ENCODE measurements around the gene MMS22L. TPM values are rescaled to one million over a fixed set of nuclear protein-coding genes. Genes with fewer than 3 reads are reported as not detected.

The MMS22L gene, protein sequence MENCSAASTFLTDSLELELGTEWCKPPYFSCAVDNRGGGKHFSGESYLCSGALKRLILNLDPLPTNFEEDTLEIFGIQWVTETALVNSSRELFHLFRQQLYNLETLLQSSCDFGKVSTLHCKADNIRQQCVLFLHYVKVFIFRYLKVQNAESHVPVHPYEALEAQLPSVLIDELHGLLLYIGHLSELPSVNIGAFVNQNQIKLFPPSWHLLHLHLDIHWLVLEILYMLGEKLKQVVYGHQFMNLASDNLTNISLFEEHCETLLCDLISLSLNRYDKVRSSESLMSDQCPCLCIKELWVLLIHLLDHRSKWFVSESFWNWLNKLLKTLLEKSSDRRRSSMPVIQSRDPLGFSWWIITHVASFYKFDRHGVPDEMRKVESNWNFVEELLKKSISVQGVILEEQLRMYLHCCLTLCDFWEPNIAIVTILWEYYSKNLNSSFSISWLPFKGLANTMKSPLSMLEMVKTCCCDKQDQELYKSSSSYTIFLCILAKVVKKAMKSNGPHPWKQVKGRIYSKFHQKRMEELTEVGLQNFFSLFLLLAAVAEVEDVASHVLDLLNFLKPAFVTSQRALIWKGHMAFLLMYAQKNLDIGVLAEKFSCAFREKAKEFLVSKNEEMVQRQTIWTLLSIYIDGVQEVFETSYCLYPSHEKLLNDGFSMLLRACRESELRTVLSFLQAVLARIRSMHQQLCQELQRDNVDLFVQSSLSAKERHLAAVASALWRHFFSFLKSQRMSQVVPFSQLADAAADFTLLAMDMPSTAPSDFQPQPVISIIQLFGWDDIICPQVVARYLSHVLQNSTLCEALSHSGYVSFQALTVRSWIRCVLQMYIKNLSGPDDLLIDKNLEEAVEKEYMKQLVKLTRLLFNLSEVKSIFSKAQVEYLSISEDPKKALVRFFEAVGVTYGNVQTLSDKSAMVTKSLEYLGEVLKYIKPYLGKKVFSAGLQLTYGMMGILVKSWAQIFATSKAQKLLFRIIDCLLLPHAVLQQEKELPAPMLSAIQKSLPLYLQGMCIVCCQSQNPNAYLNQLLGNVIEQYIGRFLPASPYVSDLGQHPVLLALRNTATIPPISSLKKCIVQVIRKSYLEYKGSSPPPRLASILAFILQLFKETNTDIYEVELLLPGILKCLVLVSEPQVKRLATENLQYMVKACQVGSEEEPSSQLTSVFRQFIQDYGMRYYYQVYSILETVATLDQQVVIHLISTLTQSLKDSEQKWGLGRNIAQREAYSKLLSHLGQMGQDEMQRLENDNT
- total RNA-seq: 10 to 100 TPM; 10.2 to 14.0 (median 12.2) TPM
- total RNA-seq (2013): 16.9 TPM
- total RNA-seq: 4.1 to 68.6 (median 17.8) reads per million in 29 experiments

GRCh38 chr6:97282726-97283617 lies at the start of gene MMS22L:
MMS22L (minus strand) TSS chr6:97283216; CDS start chr6:97282477, 739 bp downstream.
- H3K9me3 Mint-ChIP-seq: no peaks in the 10 kb centered on the region
- CTCF ChIA-PET: no interaction called here
- H3K9me3 ChIP-seq: no peaks in the 10 kb centered on the region

GRCh38 chr6:97322811-97323210 lies 39.8 kb upstream of the MMS22L start:
- no CpG with 5 or more reads among the region's 1 CpG for WGBS (ENCODE audit: insufficient coverage)
- ATAC-seq (replicated peaks in 1 of 4) (no peak), DNase-seq (no peak)
- Mint-ChIP-seq H3K4me3 (no peak overlapping the region), H3K4me1 (no peaks in the 10 kb centered on the region), H3K27ac (no peak overlapping the region), H3K9me3 (no peaks in the 10 kb centered on the region), H3K36me3 (no peaks in the 10 kb centered on the region), H3K27me3 (peaks cover 0 to 10% of the 10 kb centered on the region in 2 donors)
- no peak overlapping the region for H3K4me3 ChIP-seq (ENCODE audit: control insufficient read depth in 1 of 2, extremely low read depth in 1 of 2, low read length in 1 of 2)
- no peaks in the 10 kb centered on the region for H3K36me3 ChIP-seq (ENCODE audit: control insufficient read depth in 2 of 2, extremely low read depth in 1 of 2, insufficient read depth in 1 of 2, low read length in 1 of 2)
- H3K27ac ChIP-seq (ENCODE audit: low read length): no peak overlapping the region
- H3K27me3 ChIP-seq (replicated peaks in 1 of 2; ENCODE audit: control insufficient read depth in 2 of 2, extremely low read depth in 1 of 2, insufficient read depth in 2 of 2, low read length in 1 of 2): no peaks in the 10 kb centered on the region
- CTCF ChIA-PET: no interaction called here
- no peaks in the 10 kb centered on the region for H3K9me3 ChIP-seq
- H3K4me1 ChIP-seq (ENCODE audit: control insufficient read depth in 1 of 2, extremely low read depth in 1 of 2, insufficient read depth in 2 of 2, low read length in 2 of 2): no peaks in the 10 kb centered on the region
- POLR2A ChIA-PET: no interaction called here

More at GRCh38 chr6:97282726-97283617, at the start of gene MMS22L:
- DNase-seq: peak; percentile 76 to 96 (median 89)
- POLR2A ChIA-PET: no interaction called here
- H3K36me3 ChIP-seq (ENCODE audit: control insufficient read depth in 2 of 2, extremely low read depth in 1 of 2, insufficient read depth in 1 of 2, low read length in 1 of 2): peaks cover 0 to under 1% of the 10 kb centered on the region in 2 donors
- Mint-ChIP-seq H3K27me3 (no peaks in the 10 kb centered on the region), H3K36me3 (peaks cover 9% of the 10 kb centered on the region), H3K27ac (peak within 1 kb of the TSS; percentile 87 to 94), H3K4me3 (peak within 1 kb of the TSS; percentile 94), H3K4me1 (peaks cover 11 to 34% (median 23%) of the 10 kb centered on the region in 3 donors)
- peaks cover 5 to 13% of the 10 kb centered on the region in 2 experiments for H3K4me1 ChIP-seq (ENCODE audit: control insufficient read depth in 1 of 2, extremely low read depth in 1 of 2, insufficient read depth in 2 of 2, low read length in 2 of 2)
- under 1% methylated on average over 64 of the region's 67 CpGs for WGBS (ENCODE audit: insufficient coverage)
- peak within 1 kb of the TSS; percentile 96 to 98 for H3K4me3 ChIP-seq (ENCODE audit: control insufficient read depth in 1 of 2, extremely low read depth in 1 of 2, low read length in 1 of 2)
- ATAC-seq (replicated peaks in 1 of 4): peak; percentile 96 to 98 (median 98)
- H3K27ac ChIP-seq (ENCODE audit: low read length): peak within 1 kb of the TSS; percentile 61
- no peaks in the 10 kb centered on the region for H3K27me3 ChIP-seq (replicated peaks in 1 of 2; ENCODE audit: control insufficient read depth in 2 of 2, extremely low read depth in 1 of 2, insufficient read depth in 2 of 2, low read length in 1 of 2)

GRCh38 chr6:97322226-97322625 lies 39.2 kb upstream of the MMS22L start:
- ATAC-seq (replicated peaks in 1 of 4) (no peak), DNase-seq (no peak)
- POLR2A ChIA-PET: no interaction called here
- Mint-ChIP-seq H3K4me3 (no peak overlapping the region), H3K27ac (no peak overlapping the region), H3K36me3 (no peaks in the 10 kb centered on the region), H3K9me3 (no peaks in the 10 kb centered on the region), H3K27me3 (peaks cover 0 to 5% of the 10 kb centered on the region in 2 donors), H3K4me1 (no peaks in the 10 kb centered on the region)
- CTCF ChIA-PET: no interaction called here
- WGBS (ENCODE audit: insufficient coverage): no CpG with 5 or more reads among the region's 1 CpG
- Histone ChIP-seq H3K4me3 (ENCODE audit: control insufficient read depth in 1 of 2, extremely low read depth in 1 of 2, low read length in 1 of 2) (no peak overlapping the region), H3K27me3 (replicated peaks in 1 of 2; ENCODE audit: control insufficient read depth in 2 of 2, extremely low read depth in 1 of 2, insufficient read depth in 2 of 2, low read length in 1 of 2) (no peaks in the 10 kb centered on the region), H3K9me3 (no peaks in the 10 kb centered on the region), H3K4me1 (ENCODE audit: control insufficient read depth in 1 of 2, extremely low read depth in 1 of 2, insufficient read depth in 2 of 2, low read length in 2 of 2) (no peaks in the 10 kb centered on the region), H3K36me3 (ENCODE audit: control insufficient read depth in 2 of 2, extremely low read depth in 1 of 2, insufficient read depth in 1 of 2, low read length in 1 of 2) (no peaks in the 10 kb centered on the region), H3K27ac (ENCODE audit: low read length) (no peak overlapping the region)

DNA sequence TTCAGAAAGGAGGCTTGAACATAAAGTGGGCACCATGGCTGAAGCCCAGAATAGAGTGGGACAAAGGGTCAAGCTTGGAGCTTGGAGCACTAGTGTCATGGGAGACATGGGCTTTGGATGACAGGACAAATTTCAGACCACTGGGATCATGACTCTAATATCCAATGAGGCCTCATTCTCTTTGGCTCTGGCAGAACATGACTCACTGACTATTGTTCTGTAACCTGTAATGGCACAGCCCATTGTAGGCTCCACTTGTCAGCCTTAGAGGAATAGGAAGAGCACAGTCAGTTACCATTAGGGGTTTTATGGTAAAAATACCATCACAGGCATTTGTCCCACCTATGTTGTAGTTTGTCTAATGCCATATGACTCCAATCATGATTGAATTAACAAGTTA lies 34.0 kb upstream of the MMS22L start:
- H3K4me3 Mint-ChIP-seq: no peak overlapping the region
- H3K4me1 Mint-ChIP-seq: no peaks in the 10 kb centered on the region
- no peak overlapping the region for H3K27ac Mint-ChIP-seq
- ChIA-PET CTCF (no interaction called here), POLR2A (no interaction called here)
- H3K4me1 ChIP-seq (ENCODE audit: control insufficient read depth in 1 of 2, extremely low read depth in 1 of 2, insufficient read depth in 2 of 2, low read length in 2 of 2): no peaks in the 10 kb centered on the region
- H3K36me3 ChIP-seq (ENCODE audit: control insufficient read depth in 2 of 2, extremely low read depth in 1 of 2, insufficient read depth in 1 of 2, low read length in 1 of 2): no peaks in the 10 kb centered on the region
- no peak for ATAC-seq (replicated peaks in 1 of 4)
- no peak overlapping the region for H3K4me3 ChIP-seq (ENCODE audit: control insufficient read depth in 1 of 2, extremely low read depth in 1 of 2, low read length in 1 of 2)
- H3K36me3 Mint-ChIP-seq: no peaks in the 10 kb centered on the region
- no peak overlapping the region for H3K27ac ChIP-seq (ENCODE audit: low read length)
- H3K27me3 Mint-ChIP-seq: peaks cover 0 to 4% of the 10 kb centered on the region in 2 donors
- H3K9me3 Mint-ChIP-seq: no peaks in the 10 kb centered on the region
- no peaks in the 10 kb centered on the region for H3K27me3 ChIP-seq (replicated peaks in 1 of 2; ENCODE audit: control insufficient read depth in 2 of 2, extremely low read depth in 1 of 2, insufficient read depth in 2 of 2, low read length in 1 of 2)
- H3K9me3 ChIP-seq: no peaks in the 10 kb centered on the region
- no peak for DNase-seq

DNA sequence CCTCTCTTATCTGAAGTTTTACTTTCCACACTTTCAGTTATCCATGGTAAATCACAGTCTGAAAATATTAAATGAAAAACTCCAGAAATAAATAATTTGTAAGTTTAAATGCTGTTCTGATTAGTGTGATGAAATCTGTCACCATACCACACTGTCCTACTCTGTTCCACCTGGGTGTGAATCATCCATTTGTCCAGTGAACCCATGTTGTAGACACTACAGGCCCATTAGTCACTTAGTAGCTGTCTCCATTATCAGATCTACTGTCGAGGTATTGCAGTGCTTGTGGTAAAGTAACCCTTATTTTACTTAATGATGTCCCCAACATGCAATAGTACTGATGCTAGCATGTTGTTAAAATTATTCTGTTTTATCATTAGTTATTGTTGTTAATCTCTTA lies 29.2 kb upstream of the MMS22L start:
- H3K36me3 Mint-ChIP-seq: no peaks in the 10 kb centered on the region
- Histone ChIP-seq H3K9me3 (no peaks in the 10 kb centered on the region), H3K27ac (ENCODE audit: low read length) (no peak overlapping the region), H3K27me3 (replicated peaks in 1 of 2; ENCODE audit: control insufficient read depth in 2 of 2, extremely low read depth in 1 of 2, insufficient read depth in 2 of 2, low read length in 1 of 2) (no peaks in the 10 kb centered on the region), H3K4me1 (ENCODE audit: control insufficient read depth in 1 of 2, extremely low read depth in 1 of 2, insufficient read depth in 2 of 2, low read length in 2 of 2) (no peaks in the 10 kb centered on the region), H3K36me3 (ENCODE audit: control insufficient read depth in 2 of 2, extremely low read depth in 1 of 2, insufficient read depth in 1 of 2, low read length in 1 of 2) (no peaks in the 10 kb centered on the region), H3K4me3 (ENCODE audit: control insufficient read depth in 1 of 2, extremely low read depth in 1 of 2, low read length in 1 of 2) (no peak overlapping the region)
- POLR2A ChIA-PET: no interaction called here
- CTCF ChIA-PET: no interaction called here
- ATAC-seq (replicated peaks in 1 of 4): no peak
- WGBS (ENCODE audit: insufficient coverage): no CpG with 5 or more reads among the region's 1 CpG
- DNase-seq: no peak
- no peaks in the 10 kb centered on the region for H3K9me3 Mint-ChIP-seq
- H3K4me1 Mint-ChIP-seq: no peaks in the 10 kb centered on the region
- H3K27ac Mint-ChIP-seq: no peak overlapping the region
- H3K27me3 Mint-ChIP-seq: peaks cover 0 to 4% of the 10 kb centered on the region in 2 donors
- no peak overlapping the region for H3K4me3 Mint-ChIP-seq
